Measurements from ENCODE around the gene NEIL1.
"Not testable (repeated sequence)": the region's sequence is repeated elsewhere in the genome, so short reads cannot be mapped to it uniquely, and the experiment has no call there.

The NEIL1 gene

GRCh38 chr15:75333654-75334419, 13.0 kb upstream of the NEIL1 start:
- not testable (repeated sequence) for DNase-seq (ENCODE audit: low read depth)

GRCh38 chr15:75335313-75335704, 11.5 kb upstream of the NEIL1 start:
- no peak for DNase-seq (ENCODE audit: low read depth)

DNA sequence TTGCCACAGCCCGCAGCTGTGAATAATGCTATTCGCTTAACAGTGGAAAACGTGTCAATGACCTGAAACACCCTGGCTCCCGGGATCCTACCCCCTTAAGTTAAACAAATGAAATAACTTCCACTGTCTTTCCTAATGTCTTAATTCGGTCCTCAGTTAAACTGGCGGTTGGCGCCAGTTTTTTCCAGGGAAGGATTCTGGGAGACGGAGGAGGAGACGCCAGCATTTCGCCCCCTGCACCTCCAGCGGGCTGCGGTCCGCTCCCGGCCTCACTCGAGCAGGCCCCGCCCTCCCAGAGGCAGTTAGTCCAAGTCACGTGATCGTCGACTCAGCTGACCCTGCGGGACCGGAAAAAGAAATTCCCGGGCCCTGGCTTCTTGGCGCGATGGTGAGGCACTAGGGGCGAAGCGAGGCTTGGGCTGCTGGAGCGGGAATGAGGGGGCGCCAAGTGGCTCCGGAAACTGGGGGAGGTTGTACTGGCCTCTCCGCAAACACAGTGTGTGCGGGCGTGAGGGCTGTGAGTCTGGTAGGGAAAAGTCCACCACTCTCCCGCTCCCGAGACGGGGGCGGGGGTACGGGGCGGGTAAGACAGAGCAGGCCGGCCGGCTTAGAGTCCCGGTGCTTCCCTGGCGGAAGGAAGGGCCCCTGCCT, 11.0 kb upstream of the NEIL1 start, which contains the start of gene COMMD4:
Gene COMMD4 (plus strand): TSS at position 359 of the 651 bp plus-strand sequence. CDS start 27 bp downstream, at position 386.
- peak; percentile 98 for DNase-seq (ENCODE audit: low read depth)

DNA sequence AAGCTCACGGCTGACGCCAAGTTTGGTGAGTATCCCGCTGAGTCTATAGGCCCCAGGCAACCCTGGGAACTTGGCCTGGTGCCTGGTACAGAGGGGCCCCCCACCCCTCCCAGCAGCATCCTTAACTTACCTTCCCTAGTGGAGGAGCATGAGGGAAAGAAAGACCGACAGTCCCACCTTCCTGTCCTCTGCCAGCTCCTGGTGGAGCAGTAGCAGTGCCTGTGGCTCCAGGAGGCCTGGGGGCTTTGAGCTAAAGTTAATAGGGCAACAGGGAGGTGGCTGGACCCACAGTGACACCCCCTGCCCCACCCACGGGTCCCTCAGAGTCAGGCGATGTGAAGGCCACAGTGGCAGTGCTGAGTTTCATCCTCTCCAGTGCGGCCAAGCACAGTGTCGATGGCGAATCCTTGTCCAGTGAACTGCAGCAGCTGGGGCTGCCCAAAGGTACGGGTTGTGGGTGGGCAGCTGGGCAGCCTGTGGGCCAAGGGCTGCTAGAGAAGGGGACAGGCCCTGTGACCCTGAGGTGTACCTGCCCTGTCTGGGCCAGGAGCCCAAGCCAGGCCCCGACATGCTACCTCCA, 8.1 kb upstream of the NEIL1 start:
- no peak for DNase-seq (ENCODE audit: low read depth)

GRCh38 chr15:75339531-75340240, 7.2 kb upstream of the NEIL1 start:
- DNase-seq (ENCODE audit: low read depth) = no peak

- no peak for DNase-seq (ENCODE audit: low read depth)
Observed at GRCh38 chr15:75342221-75342620, 4.6 kb upstream of the NEIL1 start.

DNA sequence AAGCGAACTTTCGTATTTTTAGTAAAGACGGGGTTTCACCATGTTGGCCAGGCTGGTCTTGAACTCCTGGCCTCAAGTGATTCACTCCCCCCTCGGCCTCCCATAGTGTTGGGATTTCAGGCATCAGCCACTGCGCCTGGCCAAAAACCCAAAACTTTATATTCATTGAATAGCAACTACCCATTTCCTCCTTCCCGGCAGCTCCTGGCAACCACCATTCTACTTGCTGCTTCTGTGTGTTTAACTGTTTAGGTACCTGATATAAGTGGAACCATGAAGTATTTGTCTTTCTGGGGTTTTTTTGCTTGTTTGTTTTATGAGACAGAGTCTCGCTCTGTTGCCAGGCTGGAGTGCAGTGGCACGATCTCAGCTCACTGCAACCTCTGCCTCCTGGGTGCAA, 2.9 kb upstream of the NEIL1 start:
- DNase-seq (ENCODE audit: low read depth) = not testable (repeated sequence)

DNA sequence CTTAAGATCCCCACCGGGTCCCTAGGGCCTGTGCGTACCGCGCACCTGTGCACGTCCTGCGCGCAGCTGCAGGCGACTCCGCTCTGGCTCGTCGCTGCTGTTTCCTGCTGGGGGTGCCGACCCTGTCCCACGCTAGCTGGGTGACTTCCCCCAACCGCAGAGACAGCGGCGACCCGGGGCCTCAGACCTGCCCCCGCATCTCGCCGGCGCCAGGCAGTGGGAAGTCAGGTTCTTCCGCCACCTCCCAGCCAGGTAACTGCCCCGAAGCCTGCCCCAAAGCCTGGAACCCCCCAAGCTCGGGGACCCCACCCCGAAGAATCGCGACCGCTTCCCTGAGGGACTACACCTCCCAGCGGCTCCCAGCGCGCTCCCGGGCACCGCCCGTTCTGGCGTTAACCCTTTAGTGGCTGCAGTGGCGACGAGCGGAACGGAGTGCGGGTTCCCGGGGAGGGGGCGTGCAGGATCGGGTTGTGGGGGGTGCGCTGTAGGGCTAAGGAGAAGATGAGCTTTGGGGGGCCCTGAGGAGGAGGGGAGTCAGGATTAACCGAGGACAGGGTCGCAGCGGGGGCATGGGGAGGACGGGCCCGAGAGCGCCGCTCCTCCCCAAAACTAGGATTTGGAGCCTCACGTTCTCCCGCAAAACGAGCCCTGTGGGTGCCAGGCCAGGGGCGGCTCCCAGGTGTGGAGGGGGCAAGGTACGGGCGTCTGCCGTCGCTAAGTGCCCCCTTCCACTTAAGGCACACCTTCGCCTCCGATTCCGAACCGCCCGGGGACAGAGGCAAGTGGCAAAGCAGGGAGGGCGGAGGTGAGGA, 589 bp downstream of the NEIL1 start:
- peak; percentile 31 for DNase-seq (ENCODE audit: low read depth)

- DNase-seq (ENCODE audit: low read depth) = peak; percentile 13
Observed at GRCh38 chr15:75348034-75348561, 1.3 kb downstream of the NEIL1 start.

DNA sequence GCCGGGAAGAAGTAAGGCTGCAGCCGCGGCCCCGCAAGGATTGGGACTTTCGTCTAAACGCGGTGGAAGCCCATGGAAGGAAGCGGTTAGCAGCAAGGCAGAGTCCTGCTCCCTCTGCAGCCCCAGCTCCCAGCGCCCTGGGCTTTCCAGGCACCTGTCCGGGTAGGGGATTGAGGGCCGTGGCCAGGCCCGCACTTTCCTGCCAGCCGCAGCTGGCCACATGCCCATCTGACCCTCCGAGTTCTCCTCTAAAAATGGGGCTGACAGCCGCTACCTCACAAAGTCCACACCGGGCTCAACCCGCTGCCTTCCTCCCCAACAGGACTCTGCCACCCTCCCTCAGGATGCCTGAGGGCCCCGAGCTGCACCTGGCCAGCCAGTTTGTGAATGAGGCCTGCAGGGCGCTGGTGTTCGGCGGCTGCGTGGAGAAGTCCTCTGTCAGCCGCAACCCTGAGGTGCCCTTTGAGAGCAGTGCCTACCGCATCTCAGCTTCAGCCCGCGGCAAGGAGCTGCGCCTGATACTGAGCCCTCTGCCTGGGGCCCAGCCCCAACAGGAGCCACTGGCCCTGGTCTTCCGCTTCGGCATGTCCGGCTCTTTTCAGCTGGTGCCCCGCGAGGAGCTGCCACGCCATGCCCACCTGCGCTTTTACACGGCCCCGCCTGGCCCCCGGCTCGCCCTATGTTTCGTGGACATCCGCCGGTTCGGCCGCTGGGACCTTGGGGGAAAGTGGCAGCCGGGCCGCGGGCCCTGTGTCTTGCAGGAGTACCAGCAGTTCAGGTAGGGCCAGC, 1.9 kb downstream of the NEIL1 start:
- peak; percentile 29 for DNase-seq (ENCODE audit: low read depth)

- not testable (repeated sequence) for DNase-seq (ENCODE audit: low read depth)
Observed at GRCh38 chr15:75349351-75349669, 2.5 kb downstream of the NEIL1 start.

DNA sequence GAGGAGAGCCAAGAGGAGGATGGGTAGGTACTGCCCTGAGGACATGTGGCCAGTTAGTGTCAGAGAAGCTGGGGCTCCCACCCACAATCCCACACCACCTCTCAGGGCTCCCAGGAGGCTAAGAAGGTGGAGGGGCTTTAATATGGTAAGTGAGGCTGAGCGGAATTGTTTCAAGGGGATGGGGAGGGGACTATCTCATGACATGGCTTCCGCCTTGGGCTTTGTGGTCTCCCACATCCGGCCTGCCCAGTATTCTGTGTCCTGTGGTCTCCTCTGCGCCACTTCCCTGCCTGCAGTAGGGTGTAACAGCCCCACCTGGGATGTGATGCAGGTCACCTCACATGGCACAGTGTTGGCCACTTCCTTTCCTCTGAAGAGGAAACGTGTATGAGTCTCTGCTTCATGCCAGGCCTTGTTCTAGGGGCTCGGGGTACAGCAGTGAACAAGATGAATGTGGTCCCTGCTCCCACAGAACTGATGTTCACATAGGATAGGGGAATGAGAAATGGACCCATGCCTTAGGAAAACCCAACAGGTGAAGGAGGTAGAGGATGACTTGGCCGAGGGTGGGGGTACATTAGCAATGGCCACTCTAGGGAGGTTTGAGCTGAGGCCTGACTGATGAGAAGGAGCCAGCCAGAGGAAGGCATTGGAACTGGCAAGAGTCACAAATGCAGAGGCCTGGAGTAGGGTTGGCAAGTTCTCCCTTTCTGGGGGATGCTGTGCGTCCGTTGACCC, 3.2 kb downstream of the NEIL1 start:
- no peak for DNase-seq (ENCODE audit: low read depth)

- no peak for DNase-seq (ENCODE audit: low read depth)
Observed at GRCh38 chr15:75350601-75351361, 3.9 kb downstream of the NEIL1 start.

DNA sequence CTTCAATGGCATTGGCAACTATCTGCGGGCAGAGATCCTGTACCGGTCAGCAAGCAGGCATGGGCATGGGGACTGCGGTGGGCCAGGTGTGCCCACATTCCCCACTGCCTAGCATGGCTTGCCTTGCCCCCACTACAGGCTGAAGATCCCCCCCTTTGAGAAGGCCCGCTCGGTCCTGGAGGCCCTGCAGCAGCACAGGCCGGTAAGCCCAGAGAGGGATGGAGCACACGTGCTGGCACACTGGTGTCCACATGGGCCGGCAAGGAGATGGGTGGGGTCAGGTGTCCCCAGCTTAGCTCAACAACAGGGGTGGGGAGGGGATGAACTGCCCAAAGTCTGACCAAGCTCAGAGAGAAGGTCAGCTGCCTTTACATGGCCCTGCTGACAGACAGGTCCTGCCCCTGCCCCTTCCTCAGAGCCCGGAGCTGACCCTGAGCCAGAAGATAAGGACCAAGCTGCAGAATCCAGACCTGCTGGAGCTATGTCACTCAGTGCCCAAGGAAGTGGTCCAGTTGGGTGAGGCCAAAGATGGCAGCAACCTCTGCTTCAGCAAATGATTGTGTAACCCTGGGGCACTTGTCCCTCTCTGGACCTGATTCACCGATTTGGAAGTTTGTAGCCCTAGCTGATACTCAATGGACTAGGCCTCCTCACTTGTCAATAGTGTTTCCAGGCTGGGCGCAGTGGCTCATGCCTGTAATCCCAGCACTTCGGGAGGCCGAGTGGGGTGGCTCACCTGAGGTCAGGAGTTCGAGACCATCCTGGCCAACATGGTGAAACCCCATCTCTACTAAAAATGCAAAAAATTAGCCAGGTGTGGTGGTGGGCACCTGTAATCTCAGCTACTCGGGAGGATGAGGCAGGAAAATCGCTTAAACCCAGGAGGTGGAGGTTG, 5.6 kb downstream of the NEIL1 start:
- DNase-seq (ENCODE audit: low read depth) = no peak

DNA sequence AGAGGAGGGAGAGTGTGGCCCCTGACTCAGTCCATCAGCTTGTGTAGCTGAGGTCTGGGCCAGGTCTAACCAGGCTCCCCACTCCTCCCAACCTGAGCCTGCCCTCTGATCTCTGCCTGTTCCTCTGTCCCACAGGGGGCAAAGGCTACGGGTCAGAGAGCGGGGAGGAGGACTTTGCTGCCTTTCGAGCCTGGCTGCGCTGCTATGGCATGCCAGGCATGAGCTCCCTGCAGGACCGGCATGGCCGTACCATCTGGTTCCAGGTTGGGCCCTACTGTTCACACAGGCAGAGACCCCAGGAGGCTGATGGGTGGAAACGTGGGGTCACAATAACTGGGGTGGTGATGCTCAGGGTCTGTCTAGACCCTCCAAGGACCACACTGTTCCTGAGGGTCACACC, 6.8 kb downstream of the NEIL1 start:
- DNase-seq (ENCODE audit: low read depth) = no peak

- DNase-seq (ENCODE audit: low read depth) = no peak
Observed at GRCh38 chr15:75354454-75354853, 7.6 kb downstream of the NEIL1 start.

DNA sequence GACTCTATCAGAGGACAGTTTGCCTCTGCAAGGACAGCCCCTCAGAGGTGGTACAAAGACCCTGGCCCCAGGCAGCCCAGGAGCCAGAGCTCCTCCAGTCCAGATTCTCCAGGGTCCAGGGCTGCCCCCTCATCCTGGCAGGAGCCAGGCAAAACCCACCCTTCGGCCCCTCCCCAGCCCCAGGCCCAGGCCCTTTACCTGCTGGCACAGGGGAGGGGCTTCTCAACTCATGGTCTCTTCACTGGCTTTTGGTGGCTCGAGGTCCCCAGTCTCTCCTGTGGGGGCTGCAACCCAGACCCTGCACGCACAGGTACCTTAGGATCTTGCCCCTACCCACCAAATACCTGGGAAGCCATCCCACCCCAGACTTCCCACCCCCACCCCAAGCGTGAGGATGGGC, 8.5 kb downstream of the NEIL1 start:
- DNase-seq (ENCODE audit: low read depth) = no peak

DNA sequence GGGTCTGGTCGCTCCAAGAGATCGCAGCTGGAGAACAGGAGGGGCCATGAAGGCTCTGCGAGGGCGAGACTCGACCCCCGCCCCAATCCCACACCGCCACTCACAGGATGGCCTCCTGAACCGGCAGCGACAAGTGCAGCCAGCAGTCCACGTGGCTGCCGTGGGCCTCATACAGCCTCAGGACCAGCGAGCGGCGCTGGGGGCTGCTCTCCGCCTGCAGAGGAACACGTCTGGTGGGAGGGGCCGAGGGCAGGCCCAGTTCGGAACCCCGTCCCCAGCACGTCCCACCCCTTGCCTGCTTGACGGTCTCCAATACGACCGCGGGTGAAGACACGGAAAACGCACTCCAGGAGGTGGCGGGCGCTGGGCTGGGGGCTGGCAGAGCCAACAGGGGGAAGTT, 9.2 kb downstream of the NEIL1 start:
- no peak for DNase-seq (ENCODE audit: low read depth)
